ENCODE measurements around the gene ARHGAP27. TPM values are rescaled to one million over a fixed set of nuclear protein-coding genes. Genes with fewer than 3 reads are reported as not detected.

The ARHGAP27 gene
- total RNA-seq, 1 experiment from 2014 or later, result 0.17 TPM

GRCh38 chr17:45408611-45409421 lies 23.9 kb downstream of the ARHGAP27 start:
- BruUV-seq (replicated peaks), result no TSS peak
- peaks cover 3% of the 10 kb centered on the region for H3K4me1 ChIP-seq (ENCODE audit: insufficient read depth, low read length, poor library complexity, severe bottlenecking)
- no peaks in the 10 kb centered on the region for H3K27me3 ChIP-seq (replicated peaks; ENCODE audit: insufficient read depth, low read depth, low read length, poor library complexity)
- no peaks in the 10 kb centered on the region for H3K9me3 ChIP-seq (ENCODE audit: low read depth, low read length, poor library complexity, severe bottlenecking)
- H3K27ac ChIP-seq (ENCODE audit: low read depth, low read length, poor library complexity, severe bottlenecking), result no peak overlapping the region
- intact Hi-C loops (cut with micrococcal nuclease; ENCODE audit: unreplicated experiment), result no loop called here
- H3K36me3 ChIP-seq (ENCODE audit: insufficient read depth, low read length, poor library complexity, severe bottlenecking), result no peaks in the 10 kb centered on the region
- POLR2A ChIA-PET (ENCODE audit: low non-redundant PET), result no interaction called here
- CTCF ChIA-PET, result no interaction called here
- no peak for DNase-seq (ENCODE audit: low spot score)
- no peak for TF ChIP-seq EZH2 (IDR thresholded peaks at IDR 0.05; ENCODE audit: borderline replicate concordance, low read depth, low read length, poor library complexity, severe bottlenecking)
- TF ChIP-seq CTCF (conservative IDR thresholded peaks at IDR 0.05; ENCODE audit: low read depth, low read length), result no peak
- no peak overlapping the region for H3K4me3 ChIP-seq (ENCODE audit: low read depth, low read length, poor library complexity, severe bottlenecking)

GRCh38 chr17:45406107-45406506 lies 26.6 kb downstream of the ARHGAP27 start:
- ChIA-PET POLR2A (ENCODE audit: low non-redundant PET) (no interaction called here), CTCF (no interaction called here)
- Histone ChIP-seq H3K27me3 (replicated peaks; ENCODE audit: insufficient read depth, low read depth, low read length, poor library complexity) (no peaks in the 10 kb centered on the region), H3K27ac (ENCODE audit: low read depth, low read length, poor library complexity, severe bottlenecking) (no peak overlapping the region), H3K9me3 (ENCODE audit: low read depth, low read length, poor library complexity, severe bottlenecking) (no peaks in the 10 kb centered on the region), H3K4me1 (ENCODE audit: insufficient read depth, low read length, poor library complexity, severe bottlenecking) (peaks cover 3% of the 10 kb centered on the region), H3K4me3 (ENCODE audit: low read depth, low read length, poor library complexity, severe bottlenecking) (no peak overlapping the region), H3K36me3 (ENCODE audit: insufficient read depth, low read length, poor library complexity, severe bottlenecking) (no peaks in the 10 kb centered on the region)
- no TSS peak for BruUV-seq (replicated peaks)
- TF ChIP-seq CTCF (conservative IDR thresholded peaks at IDR 0.05; ENCODE audit: low read depth, low read length), result no peak
- no peak for TF ChIP-seq EZH2 (IDR thresholded peaks at IDR 0.05; ENCODE audit: borderline replicate concordance, low read depth, low read length, poor library complexity, severe bottlenecking)
- intact Hi-C loops (cut with micrococcal nuclease; ENCODE audit: unreplicated experiment), result no loop called here
- DNase-seq (ENCODE audit: low spot score), result no peak

GRCh38 chr17:45405250-45406086 lies 27.2 kb downstream of the ARHGAP27 start:
- no TSS peak for BruUV-seq (replicated peaks)
- peaks cover 3% of the 10 kb centered on the region for H3K4me1 ChIP-seq (ENCODE audit: insufficient read depth, low read length, poor library complexity, severe bottlenecking)
- ChIA-PET POLR2A (ENCODE audit: low non-redundant PET) (no interaction called here), CTCF (no interaction called here)
- H3K36me3 ChIP-seq (ENCODE audit: insufficient read depth, low read length, poor library complexity, severe bottlenecking), result no peaks in the 10 kb centered on the region
- H3K4me3 ChIP-seq (ENCODE audit: low read depth, low read length, poor library complexity, severe bottlenecking), result peak overlapping the region; percentile 7
- TF ChIP-seq EZH2 (IDR thresholded peaks at IDR 0.05; ENCODE audit: borderline replicate concordance, low read depth, low read length, poor library complexity, severe bottlenecking), result no peak
- no peak for TF ChIP-seq CTCF (conservative IDR thresholded peaks at IDR 0.05; ENCODE audit: low read depth, low read length)
- intact Hi-C loops (cut with micrococcal nuclease; ENCODE audit: unreplicated experiment), result no loop called here
- H3K27me3 ChIP-seq (replicated peaks; ENCODE audit: insufficient read depth, low read depth, low read length, poor library complexity), result no peaks in the 10 kb centered on the region
- DNase-seq (ENCODE audit: low spot score), result peak; percentile 21
- no peak overlapping the region for H3K27ac ChIP-seq (ENCODE audit: low read depth, low read length, poor library complexity, severe bottlenecking)
- H3K9me3 ChIP-seq (ENCODE audit: low read depth, low read length, poor library complexity, severe bottlenecking), result no peaks in the 10 kb centered on the region
